Left lung (tissue), 10 donors: ENCODE data around the gene CYREN. TPM values are rescaled to one million over a fixed set of nuclear protein-coding genes. Genes with fewer than 3 reads are reported as not detected.

Experiments used
- ATAC-seq: fragments of 200-7000 bp; cut with Tn5 transposase; one replicate; pipeline ENCODE4 v1.9.1; 2020; ENCODE audit warnings: moderate library complexity
- DNase-seq, 4 donors: peaks; one replicate each; pipeline ENCODE4 v3.0.0-alpha.2; 2013 to 2020
- H3K27ac ChIP-seq, 2 donors: fragments of 200-600 bp; sonication (generic) in 1 of 2; one replicate each; pipeline versions ENCODE4 v1.5.0 to v1.8.0; 2020 to 2021
- H3K27me3 ChIP-seq, 2 donors: fragments of 200-600 bp; sonication (generic) in 1 of 2; one replicate each; pipeline versions ENCODE4 v1.5.0 to v1.8.0; 2020 to 2021
- H3K36me3 ChIP-seq, 2 donors: fragments of 200-600 bp; sonication (generic) in 1 of 2; one replicate each; pipeline versions ENCODE4 v1.5.0 to v1.8.0; 2020 to 2021
- H3K4me1 ChIP-seq, 2 donors: fragments of 200-600 bp; one replicate each; pipeline ENCODE4 v1.8.0; 2021
- H3K4me3 ChIP-seq, 2 donors: fragments of 200-600 bp; sonication (generic) in 1 of 2; one replicate each; pipeline versions ENCODE4 v1.5.0 to v1.8.0; 2020 to 2021; ENCODE audit warnings: mild to moderate bottlenecking in 1 of 2
- H3K9me3 ChIP-seq, 2 donors: fragments of 200-600 bp; sonication (generic) in 1 of 2; one replicate each; pipeline versions ENCODE4 v1.5.0 to v1.8.0; 2020 to 2021
- intact Hi-C, 2 donors: fragments of 100-400 bp; cut with DNase I; formaldehyde crosslinking; loops; one replicate each; pipeline versions ENCODE4 v1.11.2 to v1.14.2; 2022
- microRNA-seq, 2 donors: library from miRNA; unstranded; fragments of <30 nt; microRNA quantifications; one replicate each; pipeline ENCODE4, GENCODE V29; 2019
- polyA plus RNA-seq, 6 donors: library from polyadenylated mRNA; unstranded; fragments of 120-200 nt; gene quantifications; one replicate each; pipeline ENCODE4 v1.2.1, GENCODE V29; 2013; ENCODE audit not compliant: insufficient read length in 6 of 6
- total RNA-seq, 2 donors: library from RNA; stranded (reverse); fragmentation: NEBNext Ultra II Directional; extraction: Animal tissue kit (Norgen Biotek cat#: 25700); gene quantifications; one replicate each; pipeline ENCODE4 v1.2.1, GENCODE V29; 2021
- TF ChIP-seq, protein P1 (sequence below), 2 donors: fragments of 200-600 bp; sonication (generic) in 1 of 2; IDR thresholded peaks; one replicate each; pipeline versions ENCODE4 v1.5.0 to v1.8.0; 2021; ENCODE audit warnings: antibody characterized with exemption in 2 of 2
- donor health status: DM: no; HTN: yes; CAD: no.
- donor health status: DM: no; HTN: no; CAD: no.

The CYREN gene
- total and polyA plus RNA-seq, 8 donors, result 32.1 to 52.6 (median 45.4) TPM

DNA sequence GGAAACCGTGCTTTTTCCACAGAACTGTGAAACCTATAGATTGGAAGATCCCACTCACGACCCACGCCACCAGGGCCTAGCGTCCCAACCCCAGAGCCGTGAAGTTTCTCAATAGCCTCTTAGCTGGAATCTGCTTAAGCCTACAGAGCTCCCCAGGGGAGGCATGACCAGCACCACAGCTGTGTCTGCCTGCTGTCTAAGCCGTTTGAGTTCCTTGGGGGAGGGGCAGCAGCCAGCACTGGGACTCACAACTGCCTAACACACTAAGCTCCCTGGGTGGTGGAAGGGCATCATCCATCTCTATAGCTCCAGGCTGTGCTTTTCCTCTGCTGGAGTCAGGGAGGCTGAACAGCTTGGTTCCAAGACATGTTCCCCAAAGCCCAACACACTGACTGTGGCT is 48.6 kb downstream of the CYREN start:
- H3K36me3 ChIP-seq, result no peaks in the 10 kb centered on the region
- no peak overlapping the region for H3K4me3 ChIP-seq
- no peak overlapping the region for H3K27ac ChIP-seq
- intact Hi-C loops, result no loop called here
- H3K9me3 ChIP-seq, result peaks cover 0 to 18% of the 10 kb centered on the region in 2 donors
- ATAC-seq (no peak), DNase-seq (peak in 1 of 4 donors; percentile 18)
- TF ChIP-seq, protein P1, sequence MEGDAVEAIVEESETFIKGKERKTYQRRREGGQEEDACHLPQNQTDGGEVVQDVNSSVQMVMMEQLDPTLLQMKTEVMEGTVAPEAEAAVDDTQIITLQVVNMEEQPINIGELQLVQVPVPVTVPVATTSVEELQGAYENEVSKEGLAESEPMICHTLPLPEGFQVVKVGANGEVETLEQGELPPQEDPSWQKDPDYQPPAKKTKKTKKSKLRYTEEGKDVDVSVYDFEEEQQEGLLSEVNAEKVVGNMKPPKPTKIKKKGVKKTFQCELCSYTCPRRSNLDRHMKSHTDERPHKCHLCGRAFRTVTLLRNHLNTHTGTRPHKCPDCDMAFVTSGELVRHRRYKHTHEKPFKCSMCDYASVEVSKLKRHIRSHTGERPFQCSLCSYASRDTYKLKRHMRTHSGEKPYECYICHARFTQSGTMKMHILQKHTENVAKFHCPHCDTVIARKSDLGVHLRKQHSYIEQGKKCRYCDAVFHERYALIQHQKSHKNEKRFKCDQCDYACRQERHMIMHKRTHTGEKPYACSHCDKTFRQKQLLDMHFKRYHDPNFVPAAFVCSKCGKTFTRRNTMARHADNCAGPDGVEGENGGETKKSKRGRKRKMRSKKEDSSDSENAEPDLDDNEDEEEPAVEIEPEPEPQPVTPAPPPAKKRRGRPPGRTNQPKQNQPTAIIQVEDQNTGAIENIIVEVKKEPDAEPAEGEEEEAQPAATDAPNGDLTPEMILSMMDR (IDR thresholded peaks at IDR 0.05), result no peak
- H3K27me3 ChIP-seq, result no peaks in the 10 kb centered on the region
- no peaks in the 10 kb centered on the region for H3K4me1 ChIP-seq

GRCh38 chr7:135117096-135117495 is 53.4 kb downstream of the CYREN start:
- TF ChIP-seq, protein P1 (IDR thresholded peaks at IDR 0.05), result no peak
- Histone ChIP-seq H3K9me3 (peaks cover 0 to 16% of the 10 kb centered on the region in 2 donors), H3K27ac (no peak overlapping the region), H3K36me3 (no peaks in the 10 kb centered on the region), H3K4me3 (no peak overlapping the region), H3K27me3 (no peaks in the 10 kb centered on the region), H3K4me1 (no peaks in the 10 kb centered on the region)
- no peak for DNase-seq
- no peak for ATAC-seq
- intact Hi-C loops, result no loop called here

Small RNA genes within 50 kb of the gene (microRNA-seq; reads per million reads assigned to microRNA genes)
- 0.14 to 0.50 reads per million in 2 donors for gene MIR6509

Other genes starting within 250 kb of the CYREN start
- 1 to 10 TPM; 2.7 to 3.4 TPM for gene AGBL3, start 184.2 kb downstream of the CYREN start, total RNA-seq
- gene AGBL3, start 184.2 kb downstream of the CYREN start, polyA plus RNA-seq, result 10 to 100 TPM; 10.5 to 15.3 (median 12.5) TPM
- 10 to 100 TPM; 24.0 to 25.4 TPM for gene TMEM140, start 22.6 kb downstream of the CYREN start, total RNA-seq
- 10 to 100 TPM; 17.7 to 20.6 (median 18.9) TPM for gene TMEM140, start 22.6 kb downstream of the CYREN start, polyA plus RNA-seq
- gene WDR91, start 40.8 kb upstream of the CYREN start, total RNA-seq, result 10 to 100 TPM; 22.9 to 27.9 TPM
- gene WDR91, start 40.8 kb upstream of the CYREN start, polyA plus RNA-seq, result 10 to 100 TPM; 48.7 to 67.6 (median 51.6) TPM
- gene STRA8, start 63.1 kb upstream of the CYREN start, total RNA-seq, result not detected
- under 1 TPM in 5 of 6 donors, not detected in 1; 0.14 to 0.40 (median 0.20) TPM for gene STRA8, start 63.1 kb upstream of the CYREN start, polyA plus RNA-seq